GM12865 (cell line): ENCODE data around the gene PLEKHM2.

Experiments used
- DNase-seq: peaks from one replicate; pipeline ENCODE4 v3.0.0; 2010; ENCODE audit warnings: low read depth
- H3K4me3 ChIP-seq: 2 replicates; pipeline ENCODE4 v1.5.1; 2011; ENCODE audit warnings: mild to moderate bottlenecking, low read depth, low read length, control low read depth
- TF ChIP-seq, protein P1 (sequence below): IDR thresholded peaks from 2 replicates; pipeline ENCODE4 v1.5.1; 2011; ENCODE audit warnings: low read length, control low read depth, low read depth, inconsistent platforms; ENCODE audit not compliant: insufficient read depth; ENCODE audit errors: missing control alignments

PLEKHM2 gene

DNA sequence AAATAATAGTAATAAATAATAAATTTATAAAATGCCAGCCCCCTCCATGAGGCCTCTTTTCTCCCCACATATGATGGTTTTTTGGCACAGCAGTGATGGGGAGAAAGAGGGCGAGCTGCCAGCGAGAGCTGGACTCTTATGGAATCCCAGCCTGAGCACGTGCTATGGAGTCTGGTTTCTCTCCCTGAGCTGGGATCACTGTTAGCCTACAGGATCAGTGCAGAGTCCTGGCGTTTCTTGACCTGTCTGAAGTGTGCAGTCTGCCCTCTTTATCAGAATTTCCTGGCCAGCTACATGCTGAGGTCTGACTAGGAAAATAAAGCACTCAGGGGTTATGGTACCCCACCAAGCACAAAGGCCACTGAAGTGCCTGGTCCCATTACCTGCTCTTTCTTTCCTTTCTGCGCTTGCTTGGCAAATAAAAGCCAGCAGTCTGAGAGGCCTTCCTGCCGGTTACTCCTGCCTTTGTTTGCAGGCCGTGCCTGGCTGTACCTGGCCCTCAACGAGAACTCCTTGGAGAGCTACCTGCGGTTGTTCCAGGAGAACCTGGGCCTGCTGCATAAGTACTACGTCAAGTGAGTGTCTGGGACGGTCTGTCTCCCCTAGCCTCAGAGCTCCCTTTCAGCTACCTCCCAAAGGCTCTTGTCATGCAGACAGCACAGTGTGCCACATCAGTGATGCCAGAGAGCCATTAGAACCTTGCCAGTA, 33.5 kb downstream of the PLEKHM2 start:
- TF ChIP-seq, protein P1, sequence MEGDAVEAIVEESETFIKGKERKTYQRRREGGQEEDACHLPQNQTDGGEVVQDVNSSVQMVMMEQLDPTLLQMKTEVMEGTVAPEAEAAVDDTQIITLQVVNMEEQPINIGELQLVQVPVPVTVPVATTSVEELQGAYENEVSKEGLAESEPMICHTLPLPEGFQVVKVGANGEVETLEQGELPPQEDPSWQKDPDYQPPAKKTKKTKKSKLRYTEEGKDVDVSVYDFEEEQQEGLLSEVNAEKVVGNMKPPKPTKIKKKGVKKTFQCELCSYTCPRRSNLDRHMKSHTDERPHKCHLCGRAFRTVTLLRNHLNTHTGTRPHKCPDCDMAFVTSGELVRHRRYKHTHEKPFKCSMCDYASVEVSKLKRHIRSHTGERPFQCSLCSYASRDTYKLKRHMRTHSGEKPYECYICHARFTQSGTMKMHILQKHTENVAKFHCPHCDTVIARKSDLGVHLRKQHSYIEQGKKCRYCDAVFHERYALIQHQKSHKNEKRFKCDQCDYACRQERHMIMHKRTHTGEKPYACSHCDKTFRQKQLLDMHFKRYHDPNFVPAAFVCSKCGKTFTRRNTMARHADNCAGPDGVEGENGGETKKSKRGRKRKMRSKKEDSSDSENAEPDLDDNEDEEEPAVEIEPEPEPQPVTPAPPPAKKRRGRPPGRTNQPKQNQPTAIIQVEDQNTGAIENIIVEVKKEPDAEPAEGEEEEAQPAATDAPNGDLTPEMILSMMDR = no peak
- H3K4me3 ChIP-seq = no peak overlapping the region
- DNase-seq = no peak

DNA sequence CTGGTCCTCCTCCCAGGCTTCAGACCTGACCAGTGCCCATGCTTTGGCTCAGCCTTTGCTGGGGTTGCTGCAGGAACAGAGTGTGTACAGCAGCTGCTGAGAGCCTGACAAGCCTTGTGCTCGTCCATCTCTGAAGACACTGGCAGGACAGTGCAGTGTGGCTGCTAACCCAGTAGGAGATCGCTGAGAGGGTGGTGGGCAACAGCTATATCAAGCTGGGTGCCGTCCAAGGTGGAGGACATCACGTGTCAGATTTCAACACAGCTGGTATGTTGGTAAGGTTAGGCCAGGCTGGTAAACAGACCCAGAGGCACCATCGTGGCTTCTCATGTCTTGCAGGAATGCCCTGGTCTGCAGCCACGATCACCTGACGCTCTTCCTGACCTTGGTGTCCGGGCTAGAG, 34.1 kb downstream of the PLEKHM2 start:
- no peak overlapping the region for H3K4me3 ChIP-seq
- TF ChIP-seq, protein P1 = no peak
- DNase-seq = no peak

DNA sequence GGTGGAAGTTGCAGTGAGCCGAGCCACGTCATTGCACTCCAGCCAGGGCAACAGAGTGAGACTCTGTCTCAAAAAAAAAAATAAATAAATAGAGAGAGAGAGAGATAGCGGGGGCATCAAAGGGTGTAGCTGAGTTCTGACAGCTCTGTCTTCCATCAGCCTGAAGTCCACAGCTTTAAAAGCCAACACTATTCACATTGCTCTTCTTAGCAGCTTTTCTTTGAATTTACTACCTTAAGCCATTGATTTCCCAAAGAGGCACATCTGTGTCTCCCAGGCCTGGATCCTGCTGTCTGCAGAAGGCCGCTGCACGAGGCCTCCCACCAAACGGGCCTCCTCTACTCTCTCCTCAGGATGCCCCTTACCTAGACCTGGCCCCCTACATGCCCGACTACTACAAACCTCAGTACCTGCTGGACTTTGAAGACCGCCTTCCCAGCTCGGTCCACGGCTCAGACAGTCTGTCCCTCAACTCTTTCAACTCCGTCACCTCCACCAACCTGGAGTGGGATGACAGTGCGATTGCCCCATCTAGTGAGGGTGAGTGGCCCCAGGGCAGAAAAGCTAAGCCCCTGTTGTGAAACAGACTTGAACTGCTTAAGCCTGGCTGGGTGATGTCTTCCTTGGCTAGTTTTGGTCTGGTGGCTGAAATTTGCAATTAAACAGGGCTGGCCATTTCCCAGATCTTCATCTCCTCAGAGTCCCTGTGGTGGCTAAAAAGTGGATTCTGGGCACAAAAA, 35.4 kb downstream of the PLEKHM2 start:
- TF ChIP-seq, protein P1 = no peak
- no peak for DNase-seq
- H3K4me3 ChIP-seq = no peak overlapping the region

DNA sequence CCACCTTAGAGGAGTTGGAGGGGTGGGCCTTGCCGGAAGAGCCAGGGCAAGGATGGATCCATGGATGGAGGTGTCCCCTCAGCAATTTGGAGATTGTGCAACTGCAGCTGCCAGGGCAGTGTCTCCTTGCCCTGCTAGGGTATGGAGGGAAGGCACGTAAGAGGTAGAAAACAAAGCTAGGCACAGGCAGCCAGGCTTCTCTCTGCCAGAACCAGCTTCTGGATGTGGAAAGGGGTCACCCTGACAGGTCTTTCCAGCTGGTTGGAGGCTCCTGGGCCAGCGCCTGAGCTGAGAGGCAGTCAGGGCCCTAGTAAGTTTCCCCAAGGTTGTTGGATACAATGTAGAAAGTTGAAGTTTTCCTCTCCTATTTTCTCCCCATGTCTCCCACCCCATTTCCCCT, 36.7 kb downstream of the PLEKHM2 start:
- TF ChIP-seq, protein P1 = no peak
- DNase-seq = no peak
- no peak overlapping the region for H3K4me3 ChIP-seq

DNA sequence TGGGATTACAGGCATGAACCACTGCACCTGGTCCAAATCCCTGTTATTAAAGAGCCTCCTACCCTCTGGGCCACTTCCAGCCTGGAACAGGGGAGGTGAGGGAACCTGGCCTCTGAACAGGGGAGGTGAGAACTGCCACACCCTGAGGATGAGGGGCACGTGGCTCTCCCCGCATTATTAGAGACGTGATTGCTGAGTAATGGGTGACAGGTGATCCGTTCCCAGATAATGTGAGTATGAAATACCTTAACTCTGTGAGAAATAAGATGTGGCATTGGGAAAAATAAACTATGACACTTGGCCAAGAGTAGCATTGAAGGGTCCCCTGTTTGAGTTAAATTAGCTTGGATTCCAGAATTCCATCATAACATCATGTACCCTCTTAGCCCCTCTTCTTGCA, 38.3 kb downstream of the PLEKHM2 start:
- TF ChIP-seq, protein P1 = no peak
- no peak overlapping the region for H3K4me3 ChIP-seq
- no peak for DNase-seq

DNA sequence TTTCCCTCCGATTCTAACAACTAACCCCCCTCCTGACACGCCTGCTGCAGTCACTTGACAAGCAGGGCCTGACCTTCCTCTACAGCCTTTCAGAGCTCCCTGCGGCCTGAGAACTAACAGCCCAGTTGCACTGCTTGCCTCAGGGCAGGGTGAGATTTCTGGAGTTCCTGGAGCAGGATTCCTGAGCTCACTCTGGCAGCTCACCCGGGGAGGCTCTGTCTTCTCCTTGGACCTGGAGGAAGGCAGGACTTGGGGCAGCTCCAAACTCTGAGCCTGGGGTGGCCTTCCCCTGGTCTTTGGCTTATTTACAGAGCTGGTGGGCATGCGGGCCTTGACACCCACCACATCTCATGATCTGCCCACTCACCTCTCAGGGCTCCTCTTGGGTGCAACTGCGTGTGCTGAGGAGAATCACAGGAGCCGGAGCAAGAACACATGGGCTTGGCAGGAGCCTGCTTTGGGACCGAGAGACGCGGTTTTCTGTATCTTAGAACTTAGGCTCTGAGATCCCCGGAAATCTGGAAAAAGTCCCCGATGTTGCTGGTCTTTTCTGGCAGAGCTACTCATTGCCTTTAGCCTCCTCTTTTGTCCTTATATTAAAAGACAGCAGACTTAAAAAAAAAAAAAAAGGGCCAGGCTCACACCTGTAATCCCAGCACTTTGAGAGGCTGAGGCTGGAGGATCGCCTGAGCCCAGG, 38.9 kb downstream of the PLEKHM2 start:
- DNase-seq = no peak
- no peak overlapping the region for H3K4me3 ChIP-seq
- TF ChIP-seq, protein P1 = no peak
